Ramos (cell line): ENCODE results near the gene RPL27A.
"Not testable (repeated sequence)": the region's sequence is repeated elsewhere in the genome, so short reads cannot be mapped to it uniquely, and the experiment has no call there.

Source experiments
- in situ Hi-C: fragments of 300-500 bp; cut with MboI; formaldehyde crosslinking; loops from one replicate; pipeline ENCODE4 v1.14.3; 2022; ENCODE audit warnings: low sequenced_read_pairs; ENCODE audit not compliant: unreplicated experiment

RPL27A gene

GRCh38 chr11:8682303-8683114 is at the start of gene RPL27A, which contains the start of gene TRIM66:
RPL27A (plus strand) TSS chr11:8682792; CDS start chr11:8682814, 22 bp downstream.
TRIM66 (minus strand) TSS chr11:8682665; CDS start chr11:8672274, 10,391 bp downstream.
- in situ Hi-C loops = loop anchor here (10.0 to 25.0 kb wide), 2 partner anchors 282 to 1780 kb away; partner anchors contain the start of genes AMPD3 and TMEM9B

DNA sequence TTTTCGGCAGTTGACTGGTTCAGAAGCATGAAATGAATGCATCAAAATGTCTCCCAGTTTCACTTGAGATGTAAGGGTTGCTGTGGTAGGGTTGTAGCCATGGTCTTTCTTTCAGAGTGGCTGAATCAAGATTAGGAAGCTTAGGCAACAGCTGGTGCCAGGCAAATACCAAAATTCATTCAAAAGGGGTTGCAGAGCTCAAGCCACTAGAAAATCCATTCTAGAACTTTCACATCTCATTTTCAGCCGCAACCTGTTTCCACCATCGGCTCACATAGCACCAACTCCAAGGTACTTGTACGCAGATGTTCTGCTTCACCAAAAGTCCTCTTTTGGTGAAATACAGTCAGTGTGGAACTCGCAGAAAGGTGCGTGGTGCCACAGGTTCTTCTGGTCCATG is 48.1 kb upstream of the RPL27A start:
- in situ Hi-C loops = no loop called here

DNA sequence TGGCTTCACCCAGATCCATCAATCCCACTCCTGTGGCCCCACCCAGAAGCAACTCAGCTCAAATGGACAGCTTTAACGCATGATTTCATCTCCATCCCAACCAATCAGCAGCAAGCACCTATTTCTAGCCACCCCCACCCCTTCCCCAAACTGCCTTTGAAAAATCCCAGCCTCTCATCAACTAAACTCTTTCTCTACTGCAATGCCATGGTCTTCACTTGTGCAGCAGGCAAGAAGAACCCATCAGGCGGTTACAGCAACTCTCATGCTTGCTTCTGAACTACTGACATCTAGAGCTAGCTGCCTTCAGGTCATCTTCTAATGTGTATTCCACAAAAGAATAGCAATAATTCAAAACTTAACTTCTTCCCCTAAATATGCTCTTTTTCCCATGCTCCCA is 46.5 kb upstream of the RPL27A start:
- in situ Hi-C loops = no loop called here

DNA sequence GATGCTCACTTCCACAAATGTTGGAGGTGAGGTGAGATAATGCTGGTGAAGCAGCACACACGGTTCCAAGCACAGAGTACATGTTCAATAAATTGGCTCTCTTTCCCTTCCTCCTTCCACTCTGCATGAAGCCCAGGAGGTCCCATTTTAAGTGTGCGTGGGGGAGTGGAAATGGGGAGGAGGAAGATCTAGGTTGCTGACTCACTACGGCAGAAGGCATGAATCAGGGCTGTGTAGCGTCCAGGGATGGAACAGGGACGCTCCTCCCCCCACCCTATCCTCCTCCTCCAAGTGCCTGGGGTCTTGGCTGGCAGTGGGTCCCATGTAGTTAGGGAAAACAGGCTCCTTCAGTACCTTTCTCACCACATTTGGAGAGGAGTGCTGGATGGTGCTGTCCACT is 44.3 kb upstream of the RPL27A start:
- in situ Hi-C loops = no loop called here

DNA sequence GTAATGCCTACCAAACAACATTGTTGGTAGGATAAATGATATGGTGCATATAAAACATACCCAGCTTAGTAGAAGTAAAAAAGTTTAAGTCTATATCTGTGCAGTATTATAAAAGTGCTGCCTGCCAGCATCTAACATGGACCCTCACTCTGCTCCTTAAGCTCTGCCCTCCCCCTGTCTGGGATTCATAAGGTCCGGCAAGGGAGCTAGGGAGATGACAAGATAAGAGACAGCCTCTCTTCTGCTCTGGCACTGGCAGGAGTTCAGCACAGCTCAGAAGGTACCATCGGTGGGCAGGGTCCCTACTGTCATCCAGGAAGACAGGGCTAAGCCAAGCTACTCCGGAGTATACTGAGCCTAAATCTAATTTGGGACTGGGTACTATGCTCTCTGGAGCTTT is 42.9 kb upstream of the RPL27A start:
- in situ Hi-C loops = no loop called here

DNA sequence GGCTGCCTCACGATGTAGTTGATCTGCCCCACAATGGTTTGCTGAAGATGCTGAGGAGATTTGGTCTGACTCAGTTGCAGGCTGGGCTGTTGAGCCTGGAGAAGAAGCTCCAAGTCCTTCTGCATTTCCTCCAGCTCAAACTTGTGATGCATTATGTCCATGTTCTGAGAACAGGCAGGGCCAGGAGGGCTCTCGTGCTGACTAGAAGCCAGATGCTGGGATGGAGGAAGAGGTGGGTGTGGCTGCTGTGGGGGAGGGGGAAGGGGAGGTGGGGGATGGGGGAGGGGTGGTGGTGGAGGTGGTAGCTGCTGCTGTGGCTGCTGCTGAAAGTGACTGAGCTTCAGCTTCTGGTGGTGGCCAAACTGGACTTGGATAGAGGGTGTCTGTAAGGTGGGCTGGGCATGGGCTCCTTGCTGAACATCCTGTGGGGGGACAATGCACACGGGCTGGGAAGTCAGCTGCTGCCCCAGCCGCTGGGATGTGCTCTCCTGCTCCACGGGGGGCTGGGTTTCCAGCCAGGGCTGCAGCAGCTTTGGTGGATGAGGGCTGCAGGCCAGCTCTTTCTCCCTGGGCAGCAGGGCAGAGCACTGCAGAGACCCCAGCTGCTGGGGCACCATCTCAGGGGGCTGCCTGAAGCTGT is 42.2 kb upstream of the RPL27A start:
- in situ Hi-C loops = no loop called here

DNA sequence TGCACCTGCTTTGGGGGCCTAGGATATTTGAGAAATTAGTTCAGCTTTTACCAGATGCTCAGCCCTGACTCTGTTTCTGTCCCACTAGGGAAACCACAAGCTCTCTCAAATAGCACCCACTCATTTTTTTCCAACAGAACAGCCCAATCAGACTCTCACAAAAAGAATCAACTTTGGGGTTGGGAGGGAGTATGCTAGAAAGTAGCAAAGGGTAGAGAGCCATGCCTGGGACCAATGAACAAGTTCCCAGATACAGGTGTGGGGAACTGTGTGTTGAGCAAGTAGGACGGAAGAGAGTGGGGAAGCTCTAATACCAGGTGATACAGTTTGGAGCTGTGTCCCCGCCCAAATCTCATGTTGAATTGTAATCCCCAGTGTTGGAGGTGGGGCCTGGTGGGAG is 41.3 kb upstream of the RPL27A start:
- in situ Hi-C loops = no loop called here

DNA sequence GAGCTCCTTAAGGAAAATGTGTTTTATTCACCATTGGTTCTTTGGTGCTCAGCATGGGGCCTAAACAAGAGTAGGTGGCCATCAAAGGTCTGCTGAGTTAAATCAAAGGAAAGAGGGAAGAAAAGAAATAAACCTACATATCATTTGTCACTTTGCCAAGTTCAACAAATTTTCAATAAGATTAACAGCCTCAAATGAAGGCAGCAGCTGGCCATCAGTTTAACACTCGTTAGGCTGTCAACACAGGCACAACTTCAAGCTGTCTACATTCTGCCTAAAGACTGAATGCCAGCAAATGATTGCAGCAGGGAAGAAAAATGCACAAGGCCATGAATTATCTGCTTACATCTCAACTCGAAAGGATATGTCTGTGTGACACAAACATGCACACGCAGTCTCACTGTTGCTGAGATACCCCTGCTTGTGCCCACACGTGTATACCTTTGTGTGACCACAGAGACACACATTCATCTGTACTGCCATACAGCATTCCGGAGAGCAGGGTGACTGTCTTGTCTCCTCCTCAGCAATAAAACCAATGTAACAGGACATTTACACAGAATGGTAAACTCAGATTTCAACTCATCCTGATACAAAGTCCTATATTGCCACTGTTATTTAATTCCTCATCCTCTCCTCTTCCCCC is 40.3 kb upstream of the RPL27A start:
- in situ Hi-C loops = no loop called here

DNA sequence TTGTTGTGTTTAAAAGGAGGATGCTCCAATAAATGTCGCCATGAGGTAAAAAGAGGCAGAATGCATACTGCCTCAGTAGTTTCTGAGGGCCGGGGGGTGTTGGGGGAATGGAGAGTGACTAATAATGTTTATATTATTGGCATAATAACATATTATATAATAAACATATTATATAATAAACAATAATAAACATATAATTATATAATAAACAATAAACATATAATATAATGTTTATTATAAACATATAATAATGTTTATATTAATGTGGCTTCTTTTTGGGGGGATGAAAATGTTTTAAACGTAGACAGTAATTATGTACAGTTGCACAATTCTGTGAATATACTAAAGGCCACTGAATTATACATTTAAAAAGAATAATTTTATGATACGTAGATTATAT is 35.7 kb upstream of the RPL27A start:
- in situ Hi-C loops = no loop called here

DNA sequence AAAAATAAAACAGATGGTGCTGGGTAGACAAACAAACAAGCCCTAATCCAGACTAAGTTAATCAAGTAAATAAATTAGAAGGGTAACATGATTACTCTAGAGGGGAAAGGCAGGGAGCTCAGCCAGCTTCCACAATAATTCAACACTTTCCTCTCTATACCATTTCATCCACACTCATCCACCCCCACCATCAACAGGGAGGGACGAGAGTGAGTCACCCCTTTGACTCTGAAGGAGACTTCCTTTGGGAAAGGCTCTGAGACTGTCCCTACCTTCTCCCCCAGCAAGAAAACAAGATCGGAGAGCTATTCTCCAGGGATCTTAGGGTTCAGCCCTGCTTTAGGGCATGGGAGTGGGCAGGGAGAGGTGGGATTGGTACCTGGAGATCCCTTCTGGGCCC is 33.2 kb upstream of the RPL27A start:
- in situ Hi-C loops = no loop called here

DNA sequence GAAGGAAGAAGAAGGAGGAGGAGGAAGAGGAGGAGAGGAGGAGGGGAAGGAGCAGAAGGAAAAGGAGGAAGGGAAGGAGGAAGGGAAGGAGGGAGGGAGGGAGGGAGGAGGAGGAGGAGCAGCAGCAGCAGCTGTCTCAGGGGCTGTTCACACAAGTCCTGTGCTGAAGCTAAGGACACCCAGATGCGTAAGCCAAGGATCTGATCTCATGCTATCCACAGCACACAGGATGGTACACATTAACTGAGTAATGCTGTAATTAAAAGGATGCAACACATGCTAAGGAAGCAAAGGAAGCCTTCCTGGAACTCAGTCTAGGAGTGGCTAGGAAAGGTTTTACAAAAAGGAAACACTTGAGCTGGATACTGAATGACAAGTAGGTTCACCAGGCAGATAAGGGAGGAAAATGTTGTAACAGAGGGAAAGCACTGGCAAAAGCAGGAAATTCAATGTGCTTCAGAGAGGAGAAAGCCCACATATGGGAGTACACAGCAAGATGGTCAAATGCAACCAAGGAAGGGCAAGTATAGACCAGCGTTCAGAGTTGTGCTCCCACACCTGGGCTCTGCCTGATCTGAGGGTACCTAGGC is 32.1 kb upstream of the RPL27A start:
- in situ Hi-C loops = no loop called here

DNA sequence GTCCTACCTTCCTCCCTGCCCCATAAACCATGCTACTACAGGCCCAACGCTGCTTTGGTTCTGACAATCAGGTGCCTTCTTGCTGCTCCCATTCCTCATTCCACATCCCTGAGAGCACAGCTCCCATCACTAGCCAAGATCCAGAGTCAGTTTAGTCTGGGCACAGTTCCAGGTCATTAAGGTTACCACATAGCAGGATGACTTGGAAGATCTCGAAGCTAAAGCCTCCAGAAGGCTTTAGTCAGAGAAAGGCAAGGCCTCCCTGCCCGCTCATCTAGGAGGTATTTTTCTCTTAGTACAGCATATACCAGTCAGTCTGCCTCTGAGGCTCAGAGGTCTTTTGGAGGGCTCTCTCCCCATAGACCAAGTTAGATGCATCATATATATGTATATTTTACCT is 30.5 kb upstream of the RPL27A start:
- in situ Hi-C loops = no loop called here

- in situ Hi-C loops = no loop called here
These were observed 28.1 kb upstream of the RPL27A start for GRCh38 chr11:8654503-8654902.

GRCh38 chr11:8656291-8656690 is 26.3 kb upstream of the RPL27A start:
- in situ Hi-C loops = no loop called here

DNA sequence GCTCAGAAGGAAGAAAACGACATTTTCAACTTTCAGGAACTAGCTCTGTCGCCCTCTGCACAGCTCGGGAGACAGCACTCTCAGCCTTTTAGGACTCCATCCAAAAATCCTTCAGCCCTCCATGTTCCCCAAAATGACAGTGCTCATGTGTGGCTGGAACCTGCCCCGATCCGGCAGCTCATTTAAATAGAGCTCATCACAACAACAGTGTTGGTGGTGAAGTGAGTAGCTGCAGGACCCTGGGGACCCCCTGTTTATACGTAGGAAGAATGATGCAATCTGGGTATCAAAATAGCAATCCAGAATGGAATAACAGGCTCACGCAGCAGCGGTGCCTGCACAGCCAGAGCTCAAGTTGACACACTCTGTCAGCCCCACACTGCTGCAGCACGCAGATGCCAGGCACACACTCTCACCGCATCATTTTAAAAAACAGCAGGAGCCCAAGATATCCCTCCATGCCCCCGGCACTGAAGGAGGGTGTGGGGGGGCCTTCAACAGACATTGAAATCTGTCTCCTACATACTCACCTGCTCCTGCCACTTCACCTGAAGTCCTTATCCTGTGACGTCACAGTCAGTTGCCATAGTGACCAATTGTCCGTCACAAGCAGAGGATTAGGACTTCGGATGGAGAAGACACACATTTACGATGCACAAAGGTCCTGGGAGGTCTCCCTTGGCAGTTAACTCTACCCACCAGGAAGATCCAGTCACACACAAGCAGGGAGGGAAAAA is 24.1 kb upstream of the RPL27A start:
- in situ Hi-C loops = no loop called here

DNA sequence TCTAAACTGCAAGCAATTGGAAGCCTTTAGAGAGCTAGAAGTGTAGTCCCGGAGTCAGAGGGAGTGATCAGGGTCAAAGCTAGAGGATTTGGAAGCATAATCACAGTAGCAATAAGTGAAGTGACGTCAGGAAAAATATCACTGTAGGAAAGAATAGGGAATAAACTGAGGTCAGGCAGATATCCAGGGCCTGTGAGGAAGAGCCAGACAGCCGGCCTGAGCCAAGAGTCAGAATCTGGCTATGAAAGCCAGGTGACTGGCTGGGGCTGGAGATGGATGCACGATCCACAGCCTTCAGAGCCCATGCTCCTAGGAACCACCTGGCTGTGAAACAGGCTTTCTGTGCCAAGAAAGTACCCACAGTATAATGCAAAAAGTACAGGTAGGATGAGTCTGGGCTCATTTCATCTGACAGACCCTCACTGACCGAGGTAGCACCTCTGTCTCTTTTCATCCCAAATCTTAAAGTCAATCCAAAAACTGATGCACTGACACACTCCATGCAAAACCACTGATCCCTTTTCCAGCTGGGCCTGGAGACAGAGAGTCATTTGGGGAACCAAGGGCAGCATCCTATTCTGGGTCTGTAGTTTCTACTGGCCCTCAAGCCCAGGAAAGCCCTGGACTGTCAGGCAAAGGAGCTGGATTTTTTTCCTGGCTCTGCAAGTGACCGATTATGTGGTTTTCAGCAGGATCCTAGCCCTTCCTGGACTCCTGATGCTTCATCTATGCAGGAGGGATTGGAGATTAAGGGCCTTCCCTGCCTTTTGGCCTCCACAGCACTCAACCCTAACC is 21.4 kb upstream of the RPL27A start:
- in situ Hi-C loops = no loop called here

- in situ Hi-C loops = no loop called here
These were observed 17.4 kb upstream of the RPL27A start for GRCh38 chr11:8665222-8665621.

GRCh38 chr11:8670081-8670480 is 12.5 kb upstream of the RPL27A start:
- in situ Hi-C loops = not testable (repeated sequence)

- in situ Hi-C loops = no loop called here
These were observed 11.4 kb upstream of the RPL27A start for GRCh38 chr11:8671193-8671612.
